Measurements from ENCODE around the gene ADD3.

DNA sequence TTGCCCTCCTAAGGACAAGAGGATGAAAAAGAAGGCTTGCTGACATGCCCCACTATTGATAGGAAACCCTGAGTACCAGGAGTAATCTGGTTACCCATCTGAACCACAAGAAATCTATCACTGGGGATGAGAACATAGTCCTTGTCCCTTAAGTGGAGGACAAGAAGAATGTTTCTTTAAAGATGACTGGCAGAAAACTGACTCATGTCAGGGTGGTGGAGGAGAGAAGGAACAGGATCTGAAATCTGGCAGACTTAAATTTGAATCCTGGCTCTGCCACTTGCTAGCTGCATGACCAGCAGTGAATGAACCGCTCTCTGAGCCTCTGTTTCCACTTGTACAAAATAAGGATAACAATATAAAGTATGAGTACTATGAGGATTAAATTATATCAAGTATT is 45.5 kb upstream of the ADD3 start:
- TF ChIP-seq POLR2A (IDR thresholded peaks at IDR 0.05), result no peak
- TF ChIP-seq, protein P1, sequence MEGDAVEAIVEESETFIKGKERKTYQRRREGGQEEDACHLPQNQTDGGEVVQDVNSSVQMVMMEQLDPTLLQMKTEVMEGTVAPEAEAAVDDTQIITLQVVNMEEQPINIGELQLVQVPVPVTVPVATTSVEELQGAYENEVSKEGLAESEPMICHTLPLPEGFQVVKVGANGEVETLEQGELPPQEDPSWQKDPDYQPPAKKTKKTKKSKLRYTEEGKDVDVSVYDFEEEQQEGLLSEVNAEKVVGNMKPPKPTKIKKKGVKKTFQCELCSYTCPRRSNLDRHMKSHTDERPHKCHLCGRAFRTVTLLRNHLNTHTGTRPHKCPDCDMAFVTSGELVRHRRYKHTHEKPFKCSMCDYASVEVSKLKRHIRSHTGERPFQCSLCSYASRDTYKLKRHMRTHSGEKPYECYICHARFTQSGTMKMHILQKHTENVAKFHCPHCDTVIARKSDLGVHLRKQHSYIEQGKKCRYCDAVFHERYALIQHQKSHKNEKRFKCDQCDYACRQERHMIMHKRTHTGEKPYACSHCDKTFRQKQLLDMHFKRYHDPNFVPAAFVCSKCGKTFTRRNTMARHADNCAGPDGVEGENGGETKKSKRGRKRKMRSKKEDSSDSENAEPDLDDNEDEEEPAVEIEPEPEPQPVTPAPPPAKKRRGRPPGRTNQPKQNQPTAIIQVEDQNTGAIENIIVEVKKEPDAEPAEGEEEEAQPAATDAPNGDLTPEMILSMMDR (IDR thresholded peaks at IDR 0.05), result no peak
